OCI-M1 (cell line): ENCODE measurements around the gene UBE2B.
A peak's percentile ranks its signal among the peaks of the same experiment; 100 is the strongest.

Source experiments
- DNase-seq: peaks from one replicate; lab custom pipeline; 2025; lab: John Stamatoyannopoulos, UW

Gene UBE2B

GRCh38 chr5:134437847-134438581 lies 66.6 kb downstream of the UBE2B start:
- peak; percentile 35 for DNase-seq

- no peak for DNase-seq
Observed at GRCh38 chr5:134438721-134439123, 67.4 kb downstream of the UBE2B start.

- no peak for DNase-seq
Observed at GRCh38 chr5:134439210-134439654, 67.9 kb downstream of the UBE2B start.

- no peak for DNase-seq
Observed at GRCh38 chr5:134440201-134440755, 68.9 kb downstream of the UBE2B start.
